Activated CD8-positive, alpha-beta memory T cell treated with anti-CD3 and anti-CD28 coated beads, Interleukin-2, amount 50 U/mL, for 4 hours (primary cell): Measurements from ENCODE around the gene TCERG1.

Experiments
- DNase-seq: peaks from one replicate; pipeline ENCODE4 v3.0.0-alpha.2; 2020

The TCERG1 gene

GRCh38 chr5:146458894-146459293 lies 11.8 kb downstream of the TCERG1 start:
- DNase-seq, result no peak

- DNase-seq, result no peak
Measured at GRCh38 chr5:146461319-146461718, 14.2 kb downstream of the TCERG1 start.

GRCh38 chr5:146463446-146463845 lies 16.3 kb downstream of the TCERG1 start:
- DNase-seq, result no peak

GRCh38 chr5:146466521-146467349 lies 19.6 kb downstream of the TCERG1 start:
- no peak for DNase-seq

- DNase-seq, result no peak
Measured at GRCh38 chr5:146467760-146468159, 20.6 kb downstream of the TCERG1 start.

GRCh38 chr5:146474065-146474464 lies 26.9 kb downstream of the TCERG1 start:
- DNase-seq, result no peak

- DNase-seq, result no peak
Measured at GRCh38 chr5:146475190-146475780, 28.2 kb downstream of the TCERG1 start.

GRCh38 chr5:146475906-146476305 lies 28.8 kb downstream of the TCERG1 start:
- DNase-seq, result no peak

GRCh38 chr5:146482775-146483174 lies 35.6 kb downstream of the TCERG1 start:
- no peak for DNase-seq

GRCh38 chr5:146484714-146485391 lies 37.7 kb downstream of the TCERG1 start:
- no peak for DNase-seq

GRCh38 chr5:146490089-146490843 lies 43.1 kb downstream of the TCERG1 start:
- DNase-seq, result no peak

GRCh38 chr5:146494656-146495055 lies 47.5 kb downstream of the TCERG1 start:
- no peak for DNase-seq

- no peak for DNase-seq
Measured at GRCh38 chr5:146499680-146500079, 52.5 kb downstream of the TCERG1 start.

GRCh38 chr5:146507428-146507827 lies 60.3 kb downstream of the TCERG1 start:
- DNase-seq, result no peak

- DNase-seq, result no peak
Measured at GRCh38 chr5:146510559-146511125, 63.5 kb downstream of the TCERG1 start.

GRCh38 chr5:146513462-146513861 lies 66.3 kb downstream of the TCERG1 start:
- DNase-seq, result no peak

- no peak for DNase-seq
Measured at GRCh38 chr5:146514575-146514974, 67.4 kb downstream of the TCERG1 start.

GRCh38 chr5:146515473-146516150 lies 68.5 kb downstream of the TCERG1 start:
- no peak for DNase-seq

- no peak for DNase-seq
Measured at GRCh38 chr5:146516151-146516475, 69.0 kb downstream of the TCERG1 start, which contains the start of gene GPR151. Gene GPR151, minus strand, starts transcription at chr5:146516190. Its CDS starts 77 bp downstream, at chr5:146516113.

- no peak for DNase-seq
Measured at GRCh38 chr5:146519554-146519953, 72.4 kb downstream of the TCERG1 start.

GRCh38 chr5:146520731-146521130 lies 73.6 kb downstream of the TCERG1 start:
- no peak for DNase-seq

GRCh38 chr5:146521403-146522106 lies 74.4 kb downstream of the TCERG1 start:
- no peak for DNase-seq
